ENCODE results near the gene SEC23IP. TPM values are rescaled to one million over a fixed set of nuclear protein-coding genes. Genes with fewer than 3 reads are reported as not detected.

The SEC23IP gene
- total and polyA plus RNA-seq, 2 donors (not counting 1 experiment from before 2014, with no cell fraction given): 10.5 to 69.7 TPM

DNA sequence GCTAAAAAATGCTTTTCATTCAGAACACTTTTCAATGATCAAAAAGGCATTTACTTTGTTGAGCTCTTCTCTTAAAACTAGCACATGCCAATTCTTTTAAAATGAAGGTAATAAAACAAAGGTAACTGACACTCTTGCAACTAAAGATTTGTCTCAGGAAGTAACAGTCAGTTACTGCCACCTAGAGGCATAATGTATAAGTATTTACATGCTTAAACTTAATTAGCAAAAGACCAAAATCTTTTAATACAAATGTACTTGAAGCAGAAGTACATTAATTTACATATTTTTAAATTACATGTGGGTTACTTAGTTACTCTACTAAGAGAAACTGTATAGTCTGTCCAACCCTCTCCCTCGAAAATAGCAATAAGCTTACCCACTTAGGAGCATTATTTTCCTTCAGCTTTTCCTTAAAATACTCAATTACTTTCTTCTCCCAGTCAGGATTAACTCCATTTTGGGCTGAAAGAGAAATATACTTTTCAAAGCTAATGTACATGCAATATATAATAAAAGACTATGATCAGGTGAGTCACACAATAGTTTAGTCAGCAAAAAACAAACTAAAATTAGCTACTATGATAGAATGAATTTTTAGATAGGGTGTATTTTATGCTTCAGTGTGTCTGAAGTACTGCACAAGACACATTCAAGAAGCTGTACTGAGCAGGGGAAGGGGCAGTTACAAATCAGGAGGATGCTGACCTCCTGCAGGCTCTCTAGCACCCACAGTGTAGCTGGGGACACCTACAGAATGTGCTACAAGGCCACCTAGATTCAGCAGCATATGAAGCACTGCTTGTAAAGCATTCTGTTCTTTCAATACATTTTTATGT lies 32.9 kb upstream of the SEC23IP start:
- WGBS (ENCODE audit: insufficient coverage): no CpG with 5 or more reads among the region's 1 CpG
- Mint-ChIP-seq H3K9me3 (ENCODE audit: insufficient read depth) (peaks cover 3% of the 10 kb centered on the region), H3K4me3 (no peak overlapping the region), H3K4me1 (peaks cover 26% of the 10 kb centered on the region), H3K27ac (no peak overlapping the region), H3K27me3 (no peaks in the 10 kb centered on the region)
- H3K4me2 ChIP-seq (replicated peaks; ENCODE audit: low read depth, low read length, poor library complexity, severe bottlenecking): no peak overlapping the region
- peak; percentile 71 for DNase-seq
- ATAC-seq (ENCODE audit: low read depth): peak; percentile 58
- TF ChIP-seq EZH2 (IDR thresholded peaks at IDR 0.05; ENCODE audit: borderline replicate concordance, insufficient read depth, low read depth, low read length, poor library complexity, severe bottlenecking): no peak
- TF ChIP-seq, protein P1, sequence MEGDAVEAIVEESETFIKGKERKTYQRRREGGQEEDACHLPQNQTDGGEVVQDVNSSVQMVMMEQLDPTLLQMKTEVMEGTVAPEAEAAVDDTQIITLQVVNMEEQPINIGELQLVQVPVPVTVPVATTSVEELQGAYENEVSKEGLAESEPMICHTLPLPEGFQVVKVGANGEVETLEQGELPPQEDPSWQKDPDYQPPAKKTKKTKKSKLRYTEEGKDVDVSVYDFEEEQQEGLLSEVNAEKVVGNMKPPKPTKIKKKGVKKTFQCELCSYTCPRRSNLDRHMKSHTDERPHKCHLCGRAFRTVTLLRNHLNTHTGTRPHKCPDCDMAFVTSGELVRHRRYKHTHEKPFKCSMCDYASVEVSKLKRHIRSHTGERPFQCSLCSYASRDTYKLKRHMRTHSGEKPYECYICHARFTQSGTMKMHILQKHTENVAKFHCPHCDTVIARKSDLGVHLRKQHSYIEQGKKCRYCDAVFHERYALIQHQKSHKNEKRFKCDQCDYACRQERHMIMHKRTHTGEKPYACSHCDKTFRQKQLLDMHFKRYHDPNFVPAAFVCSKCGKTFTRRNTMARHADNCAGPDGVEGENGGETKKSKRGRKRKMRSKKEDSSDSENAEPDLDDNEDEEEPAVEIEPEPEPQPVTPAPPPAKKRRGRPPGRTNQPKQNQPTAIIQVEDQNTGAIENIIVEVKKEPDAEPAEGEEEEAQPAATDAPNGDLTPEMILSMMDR (IDR thresholded peaks at IDR 0.05): peak; percentile 83
- no peak overlapping the region for H3K9ac ChIP-seq (ENCODE audit: low read length)
- H3K36me3 ChIP-seq (replicated peaks in 1 of 2; ENCODE audit: control extremely low read depth in 1 of 2, control insufficient read depth in 1 of 2, extremely low read depth in 1 of 2, insufficient read depth in 2 of 2, low read length in 1 of 2): peaks cover 1 to 20% of the 10 kb centered on the region in 2 experiments
- intact Hi-C loops (cut with micrococcal nuclease): loop anchor here (1.0 to 5.0 kb wide), 5 partner anchors 109 to 652 kb away; partner anchors contain the start of gene GRK5
- ChIA-PET POLR2A (interaction anchor here (0.5 to 1.9 kb wide), 3 partner anchors 13 to 171 kb away, joined by 3 to 11 read pairs (median 3); partner anchors contain the start of gene MCMBP), CTCF (interaction anchor here (0.8 to 7.4 kb wide), 44 partner anchors 8 to 660 kb away, joined by 3 to 153 read pairs (median 4); partner anchors contain the start of genes INPP5F, MCMBP, RGS10 and SEC23IP)
- H3K27ac ChIP-seq (ENCODE audit: low read length in 2 of 2): peak overlapping the region in 1 of 2 donors; percentile 47
- H2AFZ ChIP-seq (ENCODE audit: insufficient read depth, low read depth, low read length, poor library complexity, severe bottlenecking): no peak overlapping the region
- peaks cover 67% of the 10 kb centered on the region for H3K79me2 ChIP-seq (ENCODE audit: control insufficient read depth, insufficient read depth, low read length)
- peaks cover 26% of the 10 kb centered on the region for H4K20me1 ChIP-seq (ENCODE audit: control insufficient read depth, insufficient read depth, low read length, poor library complexity, severe bottlenecking)
- no peak overlapping the region for H3K4me3 ChIP-seq (ENCODE audit: control extremely low read depth in 1 of 5, extremely low read depth in 1 of 5, insufficient read depth in 1 of 5, low read depth in 2 of 5, low read length in 4 of 5)
- peaks cover 1 to 8% (median 3%) of the 10 kb centered on the region in 3 donors for H3K9me3 ChIP-seq (ENCODE audit: control extremely low read depth in 1 of 3, control insufficient read depth in 2 of 3, insufficient read depth in 1 of 3, low read length in 2 of 3)
- H3K27me3 ChIP-seq (replicated peaks in 1 of 4; ENCODE audit: control extremely low read depth in 1 of 4, control insufficient read depth in 3 of 4, insufficient read depth in 4 of 4, low read length in 3 of 4): no peaks in the 10 kb centered on the region
- peaks cover 3 to 7% of the 10 kb centered on the region in 2 donors for H3K4me1 ChIP-seq (ENCODE audit: control insufficient read depth in 2 of 2, insufficient read depth in 2 of 2, low read length in 2 of 2)

Measured in B cell (primary cell).